Measurements from ENCODE around the gene PXT1. TPM values are rescaled to one million over a fixed set of nuclear protein-coding genes. Genes with fewer than 3 reads are reported as not detected.

PXT1 gene
- total RNA-seq, 1 donor from 2014 or later = not detected

DNA sequence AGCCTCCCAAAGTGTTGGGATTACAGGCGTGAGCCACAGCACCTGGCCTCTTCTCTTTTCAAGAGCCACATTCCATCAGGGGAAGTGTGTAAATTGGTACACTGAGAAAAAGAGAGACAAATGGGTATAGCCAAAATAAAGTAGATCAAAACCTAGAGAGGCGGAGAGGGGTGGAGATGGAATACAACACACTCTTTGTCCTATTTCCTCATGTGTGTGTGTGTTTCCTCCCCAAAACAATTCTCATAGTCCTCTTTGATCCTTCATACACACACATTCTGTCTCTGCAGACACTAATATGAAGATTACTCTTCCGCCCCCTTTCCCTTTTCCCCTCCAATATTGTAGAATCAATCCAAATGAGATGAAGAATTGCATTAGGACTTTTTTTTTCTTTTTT is 16.0 kb downstream of the PXT1 start:
- no peak for DNase-seq (ENCODE audit: extremely low spot score in 2 of 2)
- peaks cover 5% of the 10 kb centered on the region for H3K4me1 ChIP-seq
- no peaks in the 10 kb centered on the region for H3K27me3 ChIP-seq
- H3K27ac ChIP-seq = no peak overlapping the region
- no peak for TF ChIP-seq POLR2AphosphoS5 (IDR thresholded peaks at IDR 0.05; ENCODE audit: insufficient read depth in 1 of 2, low read depth in 1 of 2)
- H3K4me3 ChIP-seq = no peak overlapping the region
- intact Hi-C loops (cut with DNase I) = loop anchor here (10.0 kb wide), 2 partner anchors 168 to 328 kb away; partner anchors contain the start of gene SRSF3
- no peaks in the 10 kb centered on the region for H3K36me3 ChIP-seq
- H3K9me3 ChIP-seq = no peaks in the 10 kb centered on the region

DNA sequence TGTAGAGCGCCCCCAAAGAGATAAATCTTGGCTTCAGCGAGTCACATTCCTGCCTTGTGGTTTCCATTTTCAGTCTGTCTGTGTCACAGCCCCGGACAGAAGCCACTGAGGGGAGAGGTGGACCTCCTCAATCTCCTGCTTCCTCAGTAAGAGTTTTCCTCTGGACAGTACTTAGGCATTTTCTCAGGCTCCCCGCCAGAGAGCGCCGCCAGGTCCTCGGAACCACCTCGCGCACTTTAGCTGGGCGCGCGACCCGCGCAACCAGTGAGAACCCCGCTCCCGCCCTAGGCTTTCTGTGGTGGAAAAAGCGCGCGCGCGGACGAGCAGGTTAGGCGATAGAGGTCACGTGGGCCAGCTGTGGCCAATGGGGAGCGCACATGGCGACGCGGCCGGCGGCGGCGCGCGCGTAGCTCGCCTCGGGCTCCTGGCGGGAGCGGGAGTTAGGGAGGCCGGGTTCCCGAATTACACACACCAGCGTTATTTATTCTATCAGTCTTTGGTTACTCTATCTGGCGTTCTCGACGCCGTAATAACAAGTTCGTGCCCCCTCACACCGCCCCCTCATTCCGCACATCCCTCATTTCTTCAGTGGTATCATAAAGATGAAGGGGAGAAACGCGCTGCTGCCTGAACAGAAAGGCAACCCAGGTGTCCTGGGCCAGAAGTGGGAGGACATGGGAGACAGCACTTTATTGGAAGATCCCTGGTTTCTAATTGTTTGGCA is 19.4 kb downstream of the PXT1 start:
- H3K4me1 ChIP-seq = peaks cover 5% of the 10 kb centered on the region
- peak in 1 of 2 donors; percentile 95 for DNase-seq (ENCODE audit: extremely low spot score in 2 of 2)
- H3K27ac ChIP-seq = peak overlapping the region; percentile 81
- H3K9me3 ChIP-seq = no peaks in the 10 kb centered on the region
- no peaks in the 10 kb centered on the region for H3K27me3 ChIP-seq
- TF ChIP-seq POLR2AphosphoS5 (IDR thresholded peaks at IDR 0.05; ENCODE audit: insufficient read depth in 1 of 2, low read depth in 1 of 2) = peak; percentile 93 to 94
- TF ChIP-seq, protein P1, sequence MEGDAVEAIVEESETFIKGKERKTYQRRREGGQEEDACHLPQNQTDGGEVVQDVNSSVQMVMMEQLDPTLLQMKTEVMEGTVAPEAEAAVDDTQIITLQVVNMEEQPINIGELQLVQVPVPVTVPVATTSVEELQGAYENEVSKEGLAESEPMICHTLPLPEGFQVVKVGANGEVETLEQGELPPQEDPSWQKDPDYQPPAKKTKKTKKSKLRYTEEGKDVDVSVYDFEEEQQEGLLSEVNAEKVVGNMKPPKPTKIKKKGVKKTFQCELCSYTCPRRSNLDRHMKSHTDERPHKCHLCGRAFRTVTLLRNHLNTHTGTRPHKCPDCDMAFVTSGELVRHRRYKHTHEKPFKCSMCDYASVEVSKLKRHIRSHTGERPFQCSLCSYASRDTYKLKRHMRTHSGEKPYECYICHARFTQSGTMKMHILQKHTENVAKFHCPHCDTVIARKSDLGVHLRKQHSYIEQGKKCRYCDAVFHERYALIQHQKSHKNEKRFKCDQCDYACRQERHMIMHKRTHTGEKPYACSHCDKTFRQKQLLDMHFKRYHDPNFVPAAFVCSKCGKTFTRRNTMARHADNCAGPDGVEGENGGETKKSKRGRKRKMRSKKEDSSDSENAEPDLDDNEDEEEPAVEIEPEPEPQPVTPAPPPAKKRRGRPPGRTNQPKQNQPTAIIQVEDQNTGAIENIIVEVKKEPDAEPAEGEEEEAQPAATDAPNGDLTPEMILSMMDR (IDR thresholded peaks at IDR 0.05) = peak in 2 of 3 experiments; percentile 36 to 48
- TF ChIP-seq POLR2A (IDR thresholded peaks at IDR 0.05) = peak in 1 of 2 donors; percentile 18
- no peaks in the 10 kb centered on the region for H3K36me3 ChIP-seq
- H3K4me3 ChIP-seq = peak overlapping the region; percentile 50 to 56
- intact Hi-C loops (cut with DNase I) = loop anchor here (10.0 kb wide), 2 partner anchors 172 to 332 kb away; partner anchors contain the start of gene SRSF3

DNA sequence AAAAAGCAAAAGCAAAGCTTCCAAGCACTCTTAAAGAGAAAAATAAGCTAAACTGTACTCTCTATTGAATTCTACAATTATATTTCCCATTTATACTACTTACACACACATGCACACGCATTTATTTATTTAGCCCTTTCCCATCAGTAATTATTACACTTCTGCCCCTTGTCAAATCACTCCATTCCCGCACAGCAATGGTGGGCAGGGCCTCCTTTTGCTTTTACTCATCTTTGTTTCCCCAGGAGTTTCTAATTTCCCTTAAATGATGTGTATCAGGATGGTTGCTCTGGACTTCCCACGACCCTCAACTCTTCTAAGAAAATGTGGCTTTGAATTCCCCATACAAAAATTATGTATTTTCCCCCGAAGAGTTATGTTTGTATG is 19.9 kb downstream of the PXT1 start:
- no peaks in the 10 kb centered on the region for H3K27me3 ChIP-seq
- DNase-seq (ENCODE audit: extremely low spot score in 2 of 2) = no peak
- no peaks in the 10 kb centered on the region for H3K36me3 ChIP-seq
- H3K9me3 ChIP-seq = no peaks in the 10 kb centered on the region
- intact Hi-C loops (cut with DNase I) = loop anchor here (10.0 kb wide), 2 partner anchors 172 to 332 kb away; partner anchors contain the start of gene SRSF3
- H3K4me1 ChIP-seq = peaks cover 5% of the 10 kb centered on the region
- TF ChIP-seq POLR2AphosphoS5 (IDR thresholded peaks at IDR 0.05; ENCODE audit: insufficient read depth in 1 of 2, low read depth in 1 of 2) (no peak), POLR2A (IDR thresholded peaks at IDR 0.05) (no peak)
- TF ChIP-seq, protein P1 (IDR thresholded peaks at IDR 0.05) = no peak
- H3K4me3 ChIP-seq = peak overlapping the region; percentile 50 to 56
- H3K27ac ChIP-seq = peak overlapping the region; percentile 81

DNA sequence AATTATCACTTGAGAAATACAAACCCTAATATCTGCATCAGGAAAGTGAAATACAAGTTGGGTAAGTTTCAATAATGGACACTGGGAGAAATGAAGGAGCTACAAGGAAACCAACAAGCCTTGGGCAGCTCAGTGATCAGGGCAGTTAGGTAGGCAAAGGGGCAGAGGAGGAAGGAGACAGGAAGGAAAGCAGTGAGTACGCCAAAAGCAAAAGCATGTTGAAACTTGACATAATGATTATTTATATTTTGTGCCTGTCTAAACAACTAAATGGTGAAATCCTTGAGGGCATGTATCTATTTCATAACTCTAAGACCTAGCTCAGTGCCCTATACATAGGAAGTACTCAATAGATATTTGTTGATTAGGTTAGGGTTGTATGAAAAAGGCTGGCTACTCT is 23.3 kb downstream of the PXT1 start:
- Histone ChIP-seq H3K27ac (no peak overlapping the region), H3K4me3 (no peak overlapping the region), H3K9me3 (no peaks in the 10 kb centered on the region), H3K4me1 (peaks cover 5% of the 10 kb centered on the region), H3K36me3 (no peaks in the 10 kb centered on the region), H3K27me3 (no peaks in the 10 kb centered on the region)
- TF ChIP-seq POLR2A (IDR thresholded peaks at IDR 0.05) (no peak), POLR2AphosphoS5 (IDR thresholded peaks at IDR 0.05; ENCODE audit: insufficient read depth in 1 of 2, low read depth in 1 of 2) (no peak)
- TF ChIP-seq, protein P1 (IDR thresholded peaks at IDR 0.05) = no peak
- no peak for DNase-seq (ENCODE audit: extremely low spot score in 2 of 2)
- intact Hi-C loops (cut with DNase I) = no loop called here

DNA sequence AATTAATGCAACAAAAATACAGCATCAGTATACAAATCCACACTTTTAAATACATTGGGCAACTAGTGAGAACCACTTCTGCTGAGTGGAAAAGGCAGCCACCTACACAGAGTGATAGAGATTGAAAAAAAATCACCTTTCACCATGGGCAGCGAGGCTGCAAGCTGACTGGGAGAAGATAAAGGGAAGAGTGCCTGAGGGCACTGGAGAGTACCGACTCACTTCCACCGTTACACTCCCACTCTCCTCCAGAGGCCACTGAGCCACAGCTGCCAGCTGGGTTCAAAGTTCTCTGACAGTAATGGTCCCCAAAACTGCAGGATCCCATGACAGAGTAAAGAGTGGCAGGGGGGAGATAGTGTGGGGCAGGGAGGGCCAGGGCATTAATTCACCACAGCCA is 24.1 kb downstream of the PXT1 start:
- DNase-seq (ENCODE audit: extremely low spot score in 2 of 2) = no peak
- Histone ChIP-seq H3K27ac (no peak overlapping the region), H3K4me3 (no peak overlapping the region), H3K36me3 (no peaks in the 10 kb centered on the region), H3K4me1 (peaks cover 5% of the 10 kb centered on the region), H3K9me3 (no peaks in the 10 kb centered on the region), H3K27me3 (no peaks in the 10 kb centered on the region)
- TF ChIP-seq, protein P1 (IDR thresholded peaks at IDR 0.05) = no peak
- TF ChIP-seq POLR2AphosphoS5 (IDR thresholded peaks at IDR 0.05; ENCODE audit: insufficient read depth in 1 of 2, low read depth in 1 of 2) (no peak), POLR2A (IDR thresholded peaks at IDR 0.05) (no peak)
- intact Hi-C loops (cut with DNase I) = no loop called here

All from vagina (tissue), 2 donors.